ENCODE data around the gene EFHC2. TPM values are rescaled to one million over a fixed set of nuclear protein-coding genes. Genes with fewer than 3 reads are reported as not detected.

EFHC2 gene
- total RNA-seq, 1 experiment from 2014 or later = 1.1 TPM

DNA sequence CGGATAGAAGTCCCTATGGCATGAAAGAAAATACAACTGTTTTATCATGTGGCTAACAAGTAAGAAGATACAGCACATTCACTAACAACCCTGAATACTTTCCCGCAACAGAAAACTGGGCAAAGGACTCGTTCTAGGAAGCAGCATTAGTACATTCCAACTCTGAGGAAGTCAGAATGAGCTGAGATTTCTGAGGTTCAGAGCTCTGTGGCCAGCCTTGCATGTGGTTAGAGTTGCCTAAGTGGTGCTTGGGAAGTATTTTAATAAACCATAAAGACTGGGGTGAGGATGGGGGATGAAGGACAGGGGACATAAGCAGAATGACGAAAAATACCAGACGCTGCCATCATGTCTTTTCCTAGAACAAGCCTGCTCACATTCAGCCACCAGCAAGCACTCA lies 82.2 kb downstream of the EFHC2 start:
- Histone ChIP-seq H4K20me1 (ENCODE audit: control insufficient read depth, insufficient read depth, insufficient read length) (no peaks in the 10 kb centered on the region), H4K91ac (ENCODE audit: insufficient read length, low read depth, low read length) (no peak overlapping the region), H2AK5ac (ENCODE audit: insufficient read length, low read length) (no peak overlapping the region), H2AFZ (ENCODE audit: low read length) (no peak overlapping the region), H3K4me1 (ENCODE audit: insufficient read depth, low read length) (no peaks in the 10 kb centered on the region; the same call in 1 of the 2 replicates), H2BK15ac (ENCODE audit: low read depth, low read length) (no peak overlapping the region), H3T11ph (ENCODE audit: low read length) (no peak overlapping the region), H3K79me2 (ENCODE audit: insufficient read depth, low read length) (no peaks in the 10 kb centered on the region), H4K8ac (replicated peaks; ENCODE audit: insufficient read length, low read depth, low read length) (no peak overlapping the region), H2BK120ac (ENCODE audit: low read depth, low read length, poor library complexity, severe bottlenecking) (no peak overlapping the region), H4K5ac (ENCODE audit: insufficient read length, low read depth, low read length) (no peak overlapping the region), H3K56ac (ENCODE audit: insufficient read length, low read depth, low read length) (no peak overlapping the region), H3K9ac (ENCODE audit: extremely low read depth, insufficient read length, low read length) (no peak overlapping the region), H3K79me1 (ENCODE audit: insufficient read depth, low read depth, low read length, poor library complexity, severe bottlenecking) (no peaks in the 10 kb centered on the region), H2BK12ac (ENCODE audit: insufficient read length, low read depth, low read length) (no peak overlapping the region), H3K27ac (ENCODE audit: insufficient read length, low read depth, low read length) (no peak overlapping the region), H3K4ac (ENCODE audit: low read depth, low read length) (no peak overlapping the region), H3K27me3 (ENCODE audit: insufficient read depth, low read length) (no peaks in the 10 kb centered on the region), H3K9me3 (ENCODE audit: control insufficient read depth, low read depth, low read length) (no peaks in the 10 kb centered on the region), H3K14ac (ENCODE audit: insufficient read depth, low read length) (no peak overlapping the region), H3K23me2 (ENCODE audit: insufficient read length, low read depth, low read length, poor library complexity, severe bottlenecking) (no peaks in the 10 kb centered on the region), H3K23ac (ENCODE audit: insufficient read length, low read depth, low read length) (no peak overlapping the region), H2BK5ac (ENCODE audit: insufficient read length, low read length) (no peak overlapping the region), H2BK20ac (ENCODE audit: low read depth, low read length, poor library complexity, severe bottlenecking) (no peak overlapping the region), H3K18ac (ENCODE audit: insufficient read length, low read depth, low read length) (no peak overlapping the region), H3K4me2 (ENCODE audit: insufficient read depth, insufficient read length, low read length) (no peak overlapping the region)
- no peak overlapping the region for H3K4me3 Mint-ChIP-seq
- H3K27me3 Mint-ChIP-seq (ENCODE audit: low read depth) = no peaks in the 10 kb centered on the region
- H3K4me1 Mint-ChIP-seq = peaks cover 0 to 9% of the 10 kb centered on the region in 2 experiments; a peak in 2 of 4 replicates
- peaks cover 0 to 7% (median 0%) of the 10 kb centered on the region in 3 experiments; a peak in 3 of 7 replicates for H3K36me3 Mint-ChIP-seq (ENCODE audit: insufficient read depth in 1 of 3, low read depth in 3 of 3)
- no CpG with 5 or more reads among the region's 5 CpGs for WGBS (ENCODE audit: extremely low coverage, insufficient read length, low lambda C conversion rate)
- TF ChIP-seq, protein P1, sequence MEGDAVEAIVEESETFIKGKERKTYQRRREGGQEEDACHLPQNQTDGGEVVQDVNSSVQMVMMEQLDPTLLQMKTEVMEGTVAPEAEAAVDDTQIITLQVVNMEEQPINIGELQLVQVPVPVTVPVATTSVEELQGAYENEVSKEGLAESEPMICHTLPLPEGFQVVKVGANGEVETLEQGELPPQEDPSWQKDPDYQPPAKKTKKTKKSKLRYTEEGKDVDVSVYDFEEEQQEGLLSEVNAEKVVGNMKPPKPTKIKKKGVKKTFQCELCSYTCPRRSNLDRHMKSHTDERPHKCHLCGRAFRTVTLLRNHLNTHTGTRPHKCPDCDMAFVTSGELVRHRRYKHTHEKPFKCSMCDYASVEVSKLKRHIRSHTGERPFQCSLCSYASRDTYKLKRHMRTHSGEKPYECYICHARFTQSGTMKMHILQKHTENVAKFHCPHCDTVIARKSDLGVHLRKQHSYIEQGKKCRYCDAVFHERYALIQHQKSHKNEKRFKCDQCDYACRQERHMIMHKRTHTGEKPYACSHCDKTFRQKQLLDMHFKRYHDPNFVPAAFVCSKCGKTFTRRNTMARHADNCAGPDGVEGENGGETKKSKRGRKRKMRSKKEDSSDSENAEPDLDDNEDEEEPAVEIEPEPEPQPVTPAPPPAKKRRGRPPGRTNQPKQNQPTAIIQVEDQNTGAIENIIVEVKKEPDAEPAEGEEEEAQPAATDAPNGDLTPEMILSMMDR (conservative IDR thresholded peaks at IDR 0.05) = no peak
- H3K9me3 Mint-ChIP-seq = peaks cover 57 to 60% of the 10 kb centered on the region in 2 experiments
- H3K27ac Mint-ChIP-seq = no peak overlapping the region
- no peak for DNase-seq
